Astrocyte (in vitro differentiated cells and primary cell): ENCODE measurements around the gene HBB. TPM values are rescaled to one million over a fixed set of nuclear protein-coding genes. Genes with fewer than 3 reads are reported as not detected.

ENCODE experiments used
- DNase-seq: peaks from one replicate; pipeline ENCODE4 v3.0.0-alpha.2; 2010; ENCODE audit warnings: low read depth
- FAIRE-seq: peaks from 2 replicates; lab custom pipeline; 2011; peaks lifted over from hg19 to GRCh38; lab: Jason Lieb, UNC
- H2AFZ ChIP-seq: 2 replicates; pipeline ENCODE4 v1.6.0; 2012; ENCODE audit warnings: low read depth, low read length, inconsistent platforms
- H3K27ac ChIP-seq: 2 replicates; pipeline ENCODE4 v1.5.1; 2011; ENCODE audit warnings: low read depth, low read length, inconsistent platforms
- H3K27me3 ChIP-seq: 2 replicates; pipeline ENCODE4 v1.6.0; 2011; ENCODE audit warnings: low read length, inconsistent platforms; ENCODE audit not compliant: insufficient read depth
- H3K36me3 ChIP-seq: 2 replicates; pipeline ENCODE4 v1.5.1; 2011; ENCODE audit warnings: low read length, inconsistent platforms; ENCODE audit not compliant: insufficient read depth
- H3K4me1 ChIP-seq: 2 replicates; pipeline ENCODE4 v1.5.1; 2011; ENCODE audit warnings: low read length, inconsistent platforms; ENCODE audit not compliant: insufficient read depth
- H3K4me2 ChIP-seq: 2 replicates; pipeline ENCODE4 v1.6.0; 2012; ENCODE audit warnings: low read length, inconsistent platforms
- H3K4me3 ChIP-seq: 2 replicates; pipeline ENCODE4 v1.5.1; 2011; ENCODE audit warnings: low read depth, mild to moderate bottlenecking, low read length, inconsistent platforms; ENCODE audit not compliant: insufficient read depth
- H3K79me2 ChIP-seq: 2 replicates; pipeline ENCODE4 v1.6.0; 2012; ENCODE audit warnings: mild to moderate bottlenecking, low read length, inconsistent platforms; ENCODE audit not compliant: insufficient read depth
- H3K9ac ChIP-seq: 2 replicates; pipeline ENCODE4 v1.6.0; 2012; ENCODE audit warnings: mild to moderate bottlenecking, low read length, inconsistent platforms
- H3K9me3 ChIP-seq: 2 replicates; pipeline ENCODE4 v1.5.1; 2012; ENCODE audit warnings: low read depth, mild to moderate bottlenecking, low read length, inconsistent platforms; ENCODE audit not compliant: insufficient read depth
- H4K20me1 ChIP-seq: 2 replicates; pipeline ENCODE4 v1.6.0; 2012; ENCODE audit warnings: low read length, inconsistent platforms; ENCODE audit not compliant: insufficient read depth
- H3K27ac Mint-ChIP-seq: one replicate; pipeline ENCODE4 v1.8.0; 2021; ENCODE audit warnings: mild to moderate bottlenecking, mixed read lengths; ENCODE audit not compliant: unreplicated experiment
- H3K27me3 Mint-ChIP-seq: one replicate; pipeline ENCODE4 v1.8.0; 2021; ENCODE audit warnings: low read depth, mixed read lengths; ENCODE audit not compliant: unreplicated experiment
- H3K36me3 Mint-ChIP-seq: one replicate; pipeline ENCODE4 v1.8.0; 2021; ENCODE audit warnings: low read depth, mixed read lengths; ENCODE audit not compliant: unreplicated experiment
- H3K4me1 Mint-ChIP-seq: one replicate; pipeline ENCODE4 v1.8.0; 2021; ENCODE audit warnings: low read depth, mixed read lengths; ENCODE audit not compliant: unreplicated experiment
- H3K4me3 Mint-ChIP-seq: one replicate; pipeline ENCODE4 v1.8.0; 2021; ENCODE audit warnings: mild to moderate bottlenecking, moderate library complexity, mixed read lengths; ENCODE audit not compliant: unreplicated experiment
- H3K9me3 Mint-ChIP-seq: one replicate; pipeline ENCODE4 v1.8.0; 2021; ENCODE audit warnings: mild to moderate bottlenecking, mixed read lengths; ENCODE audit not compliant: unreplicated experiment
- CTCF ChIP-seq: IDR thresholded peaks from 2 replicates; pipeline ENCODE4 v1.5.1; 2011; ENCODE audit warnings: low read depth, mild to moderate bottlenecking, inconsistent platforms, low read length, moderate library complexity; ENCODE audit not compliant: insufficient read depth
- EZH2 ChIP-seq: IDR thresholded peaks from 2 replicates; pipeline ENCODE4 v1.6.1; 2012; ENCODE audit warnings: mild to moderate bottlenecking, low read length, inconsistent platforms; ENCODE audit not compliant: insufficient read depth
- total RNA-seq: library from RNA; stranded (reverse); gene quantifications from 2 replicates; pipeline ENCODE4 v1.2.1, GENCODE V29; 2021

HBB gene
- total RNA-seq, 1 donor from 2014 or later, result not detected

- no peaks in the 10 kb centered on the region for H3K9me3 Mint-ChIP-seq
- peaks cover 1% of the 10 kb centered on the region for H3K27me3 Mint-ChIP-seq
- H3K79me2 ChIP-seq, result no peaks in the 10 kb centered on the region
- FAIRE-seq (no peak), DNase-seq (no peak)
- H3K27ac ChIP-seq, result no peak overlapping the region
- H3K4me2 ChIP-seq, result no peak overlapping the region
- no peaks in the 10 kb centered on the region for H3K4me1 ChIP-seq
- no peaks in the 10 kb centered on the region for H3K27me3 ChIP-seq
- no peak overlapping the region for H3K27ac Mint-ChIP-seq
- no peak overlapping the region for H3K4me3 ChIP-seq
- no peak overlapping the region for H2AFZ ChIP-seq
- no peak overlapping the region for H3K9ac ChIP-seq
- TF ChIP-seq CTCF (no peak), EZH2 (no peak)
- no peaks in the 10 kb centered on the region for H3K9me3 ChIP-seq
- H3K36me3 ChIP-seq, result no peaks in the 10 kb centered on the region
- H3K4me3 Mint-ChIP-seq, result no peak overlapping the region
- H3K4me1 Mint-ChIP-seq, result peaks cover 6% of the 10 kb centered on the region
- no peaks in the 10 kb centered on the region for H4K20me1 ChIP-seq
- no peaks in the 10 kb centered on the region for H3K36me3 Mint-ChIP-seq
These were observed 3.4 kb upstream of the HBB start for GRCh38 chr11:5230266-5230665.

GRCh38 chr11:5229796-5230195 lies 2.9 kb upstream of the HBB start:
- Mint-ChIP-seq H3K27ac (no peak overlapping the region), H3K9me3 (no peaks in the 10 kb centered on the region), H3K36me3 (no peaks in the 10 kb centered on the region), H3K4me1 (peaks cover 6% of the 10 kb centered on the region), H3K4me3 (no peak overlapping the region), H3K27me3 (no peaks in the 10 kb centered on the region)
- Histone ChIP-seq H4K20me1 (no peaks in the 10 kb centered on the region), H3K4me1 (no peaks in the 10 kb centered on the region), H3K4me3 (no peak overlapping the region), H3K9ac (no peak overlapping the region), H2AFZ (no peak overlapping the region), H3K27me3 (no peaks in the 10 kb centered on the region), H3K27ac (no peak overlapping the region), H3K4me2 (no peak overlapping the region), H3K9me3 (no peaks in the 10 kb centered on the region), H3K79me2 (no peaks in the 10 kb centered on the region), H3K36me3 (no peaks in the 10 kb centered on the region)
- TF ChIP-seq EZH2, result no peak
- no peak for TF ChIP-seq CTCF
- FAIRE-seq, result no peak
- DNase-seq, result no peak

- no peak for FAIRE-seq
- no peak overlapping the region for H3K9ac ChIP-seq
- TF ChIP-seq CTCF, result no peak
- TF ChIP-seq EZH2, result no peak
- no peak overlapping the region for H3K27ac ChIP-seq
- H3K36me3 Mint-ChIP-seq, result no peaks in the 10 kb centered on the region
- no peaks in the 10 kb centered on the region for H3K9me3 ChIP-seq
- no peaks in the 10 kb centered on the region for H3K4me1 ChIP-seq
- no peak overlapping the region for H3K4me2 ChIP-seq
- H3K27ac Mint-ChIP-seq, result no peak overlapping the region
- peaks cover 3% of the 10 kb centered on the region for H3K4me1 Mint-ChIP-seq
- H3K36me3 ChIP-seq, result no peaks in the 10 kb centered on the region
- no peak for DNase-seq
- H2AFZ ChIP-seq, result no peak overlapping the region
- no peaks in the 10 kb centered on the region for H3K27me3 Mint-ChIP-seq
- H3K4me3 ChIP-seq, result no peak overlapping the region
- H3K79me2 ChIP-seq, result no peaks in the 10 kb centered on the region
- no peak overlapping the region for H3K4me3 Mint-ChIP-seq
- H4K20me1 ChIP-seq, result no peaks in the 10 kb centered on the region
- H3K9me3 Mint-ChIP-seq, result no peaks in the 10 kb centered on the region
- H3K27me3 ChIP-seq, result no peaks in the 10 kb centered on the region
These were observed 2.5 kb upstream of the HBB start for GRCh38 chr11:5229356-5229755.
